HG03139 (cell line): ENCODE results near the gene THSD7A.

Experiments used
- ATAC-seq: cut with Tn5 transposase; IDR thresholded peaks from one replicate; pipeline ENCODE4 v1.9.1; 2021; ENCODE audit not compliant: unreplicated experiment

THSD7A gene

DNA sequence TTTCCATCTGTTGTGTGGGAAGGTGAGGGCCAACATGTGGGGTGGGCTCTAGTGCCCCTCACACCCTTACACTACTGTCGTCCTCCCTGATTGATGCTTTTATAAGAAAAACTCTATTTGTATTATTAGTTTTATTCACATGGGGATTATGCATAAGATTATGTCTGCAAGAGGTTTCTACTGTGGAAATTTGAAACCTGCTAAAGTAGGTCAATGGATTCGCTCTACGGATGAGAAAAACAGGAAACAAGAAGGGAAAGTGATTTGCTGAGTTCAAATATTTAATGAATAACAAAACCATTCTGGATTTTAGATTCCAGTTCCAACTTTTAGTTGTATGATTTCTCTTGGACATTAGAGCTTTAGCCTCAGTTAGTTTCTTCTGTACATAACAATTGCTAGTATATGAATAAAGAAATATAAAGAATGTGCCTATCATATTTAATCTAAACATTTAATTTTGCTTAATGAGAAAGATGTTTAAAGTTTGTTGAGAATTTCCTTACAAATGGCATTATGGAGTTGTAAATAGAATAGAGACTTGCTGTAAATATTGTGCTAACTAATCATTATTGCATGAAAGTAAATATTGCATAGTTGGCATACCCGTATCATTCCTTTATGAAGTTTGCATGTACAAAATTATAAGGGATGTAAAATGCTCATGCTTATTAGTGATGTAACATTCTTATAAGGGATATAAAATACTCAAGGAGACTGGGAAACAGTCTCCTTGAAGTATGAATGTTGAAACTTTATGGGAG is 193.8 kb downstream of the THSD7A start:
- no peak for ATAC-seq

DNA sequence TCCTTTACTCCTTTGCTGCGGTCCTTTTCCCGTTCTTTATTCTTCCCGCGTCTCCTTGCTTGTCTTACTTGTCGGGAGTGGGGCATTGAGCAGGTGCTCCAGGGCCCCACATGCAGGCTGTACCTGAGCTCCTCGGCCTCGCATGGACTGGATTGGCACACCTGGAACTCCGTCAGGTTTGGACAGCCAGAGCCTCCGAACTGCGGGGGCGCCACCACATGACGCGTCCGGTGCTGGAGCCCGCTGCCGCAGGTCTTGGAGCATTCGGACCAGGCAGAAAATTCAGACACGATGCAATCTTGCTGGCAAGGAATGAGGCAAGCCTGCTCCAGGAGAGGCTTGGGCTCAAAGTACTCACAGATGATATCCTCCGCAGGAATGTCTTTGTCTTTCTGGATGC is 195.7 kb downstream of the THSD7A start:
- no peak for ATAC-seq

DNA sequence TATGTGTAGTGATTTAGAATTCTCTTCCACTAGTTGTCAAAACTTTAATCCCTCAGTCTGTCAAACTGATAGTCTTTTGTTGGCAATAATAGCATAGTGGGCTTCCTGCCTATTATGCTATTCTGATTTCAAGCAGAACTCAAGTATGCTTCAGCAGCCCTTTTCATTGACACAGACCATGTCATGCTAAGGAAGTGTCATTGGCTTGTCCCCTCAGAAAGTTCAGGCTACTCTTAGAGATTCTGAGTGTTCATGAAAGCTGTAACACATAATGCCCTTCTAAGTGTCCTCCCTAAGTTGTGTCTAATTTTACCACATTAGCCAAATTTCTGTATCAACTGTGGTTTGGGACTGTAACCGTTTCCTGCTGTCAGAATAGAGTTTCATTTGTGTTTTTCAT is 198.7 kb downstream of the THSD7A start:
- ATAC-seq, result no peak

DNA sequence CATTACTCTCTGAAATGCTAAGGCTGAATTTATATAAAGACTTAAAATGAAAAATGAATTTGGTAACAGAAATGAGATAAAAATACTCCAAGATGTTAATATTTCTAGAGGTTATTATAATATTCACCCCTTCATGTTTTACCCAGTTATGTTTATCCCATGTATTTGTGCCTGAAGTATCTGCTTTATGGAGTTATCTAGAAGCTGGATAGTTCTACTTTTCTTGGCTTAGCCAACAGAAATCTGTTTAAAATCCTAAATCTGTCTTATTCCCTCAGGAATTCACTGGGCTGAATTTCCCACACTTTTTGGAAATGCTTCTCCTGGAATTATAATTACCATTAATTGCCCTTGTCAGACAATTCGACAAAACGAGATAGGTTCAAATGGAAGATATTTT is 201.6 kb downstream of the THSD7A start:
- ATAC-seq, result no peak

DNA sequence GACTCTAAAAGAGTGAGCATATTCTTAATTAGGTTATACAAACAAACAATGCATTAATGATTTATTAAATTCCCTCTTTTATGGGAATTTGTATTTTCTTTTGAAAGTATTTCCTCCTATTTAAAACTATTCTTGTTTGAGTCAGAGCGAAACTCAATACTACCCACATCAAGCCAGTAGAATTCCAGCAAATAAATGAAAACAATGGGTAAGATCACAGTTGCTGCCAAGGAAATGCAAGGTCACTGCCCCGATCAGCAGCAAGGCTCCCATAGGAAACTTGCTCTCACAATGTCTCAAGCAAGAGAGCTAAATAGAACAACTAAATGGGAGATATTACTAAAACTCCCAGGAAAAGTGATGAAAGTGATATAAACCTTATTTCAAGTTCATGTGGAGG is 206.3 kb downstream of the THSD7A start:
- no peak for ATAC-seq

DNA sequence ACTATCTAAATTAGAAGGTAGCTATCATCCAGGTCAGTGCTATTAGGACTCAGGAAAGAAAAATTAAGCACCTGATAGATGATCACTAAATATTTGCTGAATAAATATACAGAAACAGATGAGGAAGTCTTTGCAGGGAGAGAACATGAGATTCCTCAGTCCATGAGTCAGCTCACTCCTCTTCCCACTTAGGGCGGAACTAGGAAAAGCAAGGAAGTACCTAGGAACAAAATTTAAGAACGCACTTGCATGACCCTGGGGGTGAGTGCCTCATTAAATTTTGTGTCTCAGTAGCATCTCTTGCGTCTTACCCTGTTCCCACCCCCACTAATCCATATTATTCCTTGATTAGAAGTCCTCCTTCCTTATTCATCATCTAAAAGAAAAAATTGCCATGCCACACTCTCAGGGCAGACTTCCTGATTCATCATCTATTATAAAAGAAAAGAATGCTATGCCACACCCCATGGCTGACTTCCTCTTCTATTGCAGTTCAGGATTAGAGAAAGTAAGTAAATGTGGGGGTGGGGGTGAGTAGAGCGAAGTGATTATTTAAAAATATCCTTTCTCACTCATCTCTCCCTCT is 208.8 kb downstream of the THSD7A start:
- ATAC-seq, result no peak

DNA sequence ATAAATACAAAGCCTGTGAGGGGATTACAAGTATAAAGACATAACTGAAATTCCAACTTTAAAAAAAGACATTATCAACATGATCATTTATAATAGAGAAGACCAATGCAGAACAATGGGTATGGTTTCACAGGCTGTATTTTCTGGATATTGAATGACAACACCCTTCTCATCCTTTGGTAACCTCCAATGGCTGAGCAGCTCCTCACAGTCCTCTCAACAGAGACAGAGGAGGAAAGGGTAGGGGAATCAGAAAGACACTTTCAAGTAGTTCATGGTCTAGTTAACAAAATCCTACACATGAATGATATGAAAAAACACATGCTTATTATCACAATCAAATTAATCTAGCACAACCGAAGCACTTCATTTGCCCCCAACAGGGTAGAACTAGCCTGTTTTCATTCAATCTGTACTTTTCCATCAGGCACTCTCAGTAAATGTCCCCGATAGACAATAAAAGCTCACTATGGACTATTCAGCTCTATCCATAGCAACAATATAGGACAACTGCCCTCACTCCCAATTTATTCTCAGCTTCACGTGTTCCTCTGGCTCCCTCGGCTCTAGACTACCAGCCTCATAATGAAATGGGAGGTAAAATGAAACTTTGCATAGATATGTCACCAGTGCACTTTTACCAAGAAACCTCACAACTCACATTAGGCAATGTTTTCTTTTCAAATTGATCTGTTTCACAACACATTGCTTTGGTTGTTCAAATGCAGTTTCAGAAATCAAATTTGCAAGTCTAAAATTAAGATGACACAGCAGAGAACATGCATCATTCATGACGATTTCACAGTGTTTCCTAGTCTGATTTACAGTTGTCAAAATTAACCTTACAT is 211.4 kb downstream of the THSD7A start:
- no peak for ATAC-seq

DNA sequence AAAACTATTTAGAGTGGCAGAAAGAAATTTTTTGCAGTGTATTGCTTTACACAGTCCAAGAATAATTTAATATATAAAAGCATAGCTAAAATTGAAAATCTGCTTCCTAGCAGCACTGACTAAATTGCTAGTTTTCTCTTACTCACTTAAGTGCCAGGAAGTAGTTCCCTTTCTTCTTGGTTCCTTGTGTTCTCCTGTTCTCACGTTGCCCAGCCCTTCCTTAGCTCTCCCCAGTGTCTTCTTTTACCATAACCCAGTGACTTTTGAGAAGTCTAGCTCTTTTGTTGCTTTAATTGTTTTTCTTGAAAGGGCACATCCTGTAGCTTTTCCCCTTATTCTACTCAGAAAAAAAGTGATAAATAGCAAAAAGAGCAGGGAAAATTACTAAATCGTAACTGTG is 215.5 kb downstream of the THSD7A start:
- no peak for ATAC-seq

DNA sequence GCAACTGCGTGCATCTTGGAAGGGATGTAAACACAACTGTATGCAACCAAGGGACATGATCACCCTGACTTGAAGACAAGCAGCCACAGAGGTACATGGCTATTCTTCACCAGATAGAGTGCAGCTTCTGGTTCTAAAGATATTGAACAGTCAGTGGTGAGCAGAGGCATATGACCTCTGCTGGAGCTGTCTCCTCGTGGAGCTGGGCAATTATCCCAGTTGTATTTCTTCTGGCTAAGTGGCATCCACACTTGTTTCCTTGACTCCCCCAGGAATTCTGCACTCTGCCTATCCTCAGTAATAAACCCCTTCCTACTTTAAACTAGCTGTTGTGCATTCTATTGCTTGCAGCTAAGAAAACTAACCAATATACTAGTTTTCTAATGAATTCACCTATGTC is 216.8 kb downstream of the THSD7A start:
- no peak for ATAC-seq

DNA sequence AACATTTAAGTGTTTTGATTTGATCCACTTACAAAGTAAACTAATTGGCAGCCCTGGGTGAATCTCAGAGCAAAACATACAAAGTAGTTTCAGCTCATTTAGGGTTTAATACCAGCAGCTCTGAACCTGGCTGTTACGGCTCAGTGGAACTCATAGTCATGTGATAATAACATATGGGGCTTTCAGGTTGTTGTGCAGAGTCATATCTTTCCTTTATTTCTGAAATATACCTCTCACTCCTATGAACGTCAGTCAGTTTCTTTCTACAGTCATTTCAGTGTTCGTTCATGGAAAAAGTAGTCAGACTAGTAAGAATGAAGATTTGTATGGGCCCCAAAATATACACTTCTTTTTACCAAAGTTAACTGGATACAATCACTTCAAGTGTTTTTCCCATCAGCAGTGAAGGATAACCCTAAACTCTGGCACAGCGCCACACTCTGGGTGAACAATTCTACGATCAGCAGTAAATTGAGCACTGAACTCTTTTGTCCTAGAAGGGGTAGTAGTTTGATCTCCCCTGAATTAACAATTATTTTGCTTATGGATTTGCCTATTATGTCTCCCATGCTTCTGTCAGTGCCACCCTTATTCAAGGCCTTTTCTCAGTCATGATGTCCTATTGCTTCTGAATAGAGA is 218.6 kb downstream of the THSD7A start:
- ATAC-seq, result peak; percentile 57

DNA sequence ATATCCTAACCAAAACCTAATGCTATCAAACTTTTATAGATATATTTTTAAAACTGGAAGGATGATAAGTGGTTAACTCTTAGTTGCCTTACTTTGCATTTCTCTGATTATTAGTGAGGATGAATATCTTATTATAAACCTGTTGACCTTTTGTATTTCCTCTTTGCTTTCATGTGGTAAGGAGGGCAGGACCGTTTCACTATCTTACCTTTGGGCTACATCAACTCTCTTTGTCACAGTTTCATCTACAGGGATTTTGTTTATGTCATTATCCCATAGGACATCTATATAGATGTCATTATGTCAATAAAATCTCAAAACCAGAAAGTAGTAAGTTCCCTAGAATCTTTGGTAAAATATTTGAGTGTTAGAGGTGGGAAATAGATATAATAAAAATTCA is 219.3 kb downstream of the THSD7A start:
- no peak for ATAC-seq

DNA sequence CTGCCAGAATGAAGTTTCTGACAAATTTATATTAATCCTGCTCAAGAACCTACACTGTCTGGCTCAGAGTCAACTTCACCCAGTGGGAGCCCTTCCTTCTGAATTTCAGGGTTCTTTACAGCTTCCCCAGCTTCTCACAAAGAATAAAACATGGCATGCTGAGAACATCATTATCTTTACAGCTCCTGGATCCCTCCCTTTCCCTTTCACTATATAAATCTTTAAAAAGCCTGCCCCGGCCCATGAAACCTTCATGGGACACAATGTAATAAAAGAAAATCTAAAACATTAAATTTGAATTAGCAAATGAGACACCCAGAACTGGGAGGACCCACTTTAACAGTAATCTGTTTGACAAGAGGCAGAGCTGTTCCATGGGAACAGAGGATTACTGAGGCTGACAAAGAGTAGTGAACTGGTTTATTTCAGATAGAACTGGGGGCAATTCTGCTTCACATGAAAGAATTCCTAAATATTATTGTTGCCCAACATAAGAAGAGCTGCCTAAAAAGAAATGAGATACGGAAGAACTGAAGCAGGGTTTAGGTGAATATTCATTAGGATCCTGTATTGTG is 222.8 kb downstream of the THSD7A start:
- ATAC-seq, result no peak

DNA sequence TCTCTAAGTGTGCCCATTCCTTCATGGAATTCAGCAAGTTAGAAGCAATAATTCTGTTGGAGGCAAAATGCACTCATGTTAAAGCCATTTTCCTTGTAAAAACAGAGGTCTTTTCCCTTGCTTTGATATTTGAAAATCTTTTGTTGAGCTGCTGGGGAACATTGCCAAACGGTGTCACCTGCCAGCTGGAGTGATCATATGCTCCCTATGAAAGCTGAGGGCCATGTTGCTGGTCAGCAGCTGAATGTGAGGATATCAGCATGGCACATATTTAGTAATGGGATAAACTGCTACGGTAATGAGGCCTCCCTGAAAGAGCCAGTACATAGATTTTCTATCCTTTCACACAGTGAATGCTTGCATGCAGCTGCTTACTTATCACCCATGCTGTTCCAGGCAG is 224.3 kb downstream of the THSD7A start:
- no peak for ATAC-seq

DNA sequence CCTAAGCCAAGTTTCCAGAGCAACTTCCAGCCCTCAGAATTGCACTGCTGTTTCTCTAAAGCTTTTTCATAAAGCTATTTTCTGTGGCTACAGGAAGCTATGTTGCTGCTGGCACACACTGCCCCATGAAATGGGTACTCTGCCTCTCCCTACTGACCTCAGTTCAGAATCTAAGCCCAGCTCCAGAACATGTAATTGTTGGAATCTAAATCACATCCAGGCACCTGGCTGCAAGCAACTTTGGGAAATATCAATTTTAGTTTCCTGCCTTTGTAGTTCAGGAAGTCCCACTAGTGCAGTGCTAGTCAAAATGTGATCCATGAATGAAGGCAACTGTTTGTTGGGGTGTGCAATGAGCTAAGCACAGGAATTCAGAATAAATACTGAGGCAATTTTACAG is 226.2 kb downstream of the THSD7A start:
- no peak for ATAC-seq

DNA sequence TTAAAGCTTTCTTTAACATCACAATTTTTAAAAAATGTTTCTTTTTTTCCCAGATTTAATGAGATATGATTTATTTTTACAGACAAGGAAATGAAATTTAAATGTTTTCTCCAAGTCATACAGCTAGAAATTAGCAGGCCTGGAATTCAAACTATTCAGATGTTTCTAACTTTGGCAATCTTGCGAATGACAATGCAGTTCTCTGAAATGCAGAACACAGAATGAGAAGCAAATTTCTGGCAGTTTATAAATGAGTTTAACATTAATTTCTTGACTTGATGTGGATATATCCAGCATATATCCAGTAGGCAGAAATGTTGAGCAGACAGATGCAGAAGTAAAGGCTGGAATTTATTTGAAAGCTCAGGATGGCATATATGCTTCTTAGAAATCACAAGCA is 227.5 kb downstream of the THSD7A start:
- no peak for ATAC-seq

DNA sequence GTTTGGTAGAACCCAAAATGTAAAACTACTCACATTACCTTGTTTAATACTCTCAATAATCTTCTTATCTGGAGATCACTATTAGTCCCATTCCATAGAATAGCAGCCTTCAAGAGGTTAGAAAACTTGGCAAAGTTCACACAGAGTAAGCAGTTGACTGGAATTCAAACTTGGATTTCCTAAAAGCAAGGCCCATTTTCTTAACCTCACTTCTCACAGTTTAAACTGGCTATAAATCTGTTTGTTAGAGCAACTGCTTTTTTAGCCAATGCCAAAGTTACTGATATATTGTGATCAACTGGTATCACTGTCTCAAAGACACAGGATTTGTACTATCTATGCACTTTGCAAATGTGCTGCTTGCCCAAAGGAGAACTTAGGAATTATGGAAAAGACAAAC is 230.2 kb downstream of the THSD7A start:
- no peak for ATAC-seq

DNA sequence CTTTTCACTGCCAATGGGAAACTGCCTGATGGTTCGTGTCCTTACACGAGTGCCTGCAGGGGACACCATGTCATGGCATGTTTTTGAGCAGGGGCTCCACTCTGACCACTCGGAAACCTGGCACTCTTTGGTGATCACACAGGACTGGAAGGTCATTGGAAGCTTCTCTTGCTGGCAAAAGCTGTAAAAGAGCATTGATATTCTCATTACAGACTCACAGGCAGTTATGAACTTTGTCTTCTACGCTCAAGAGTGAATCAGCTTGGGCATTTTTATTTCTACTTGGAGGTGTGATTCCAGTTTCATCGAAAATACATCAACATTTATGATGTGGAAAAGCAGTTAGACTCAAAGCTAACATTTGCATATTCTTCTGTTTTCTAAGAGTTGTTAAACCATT is 238.7 kb downstream of the THSD7A start:
- ATAC-seq, result no peak

DNA sequence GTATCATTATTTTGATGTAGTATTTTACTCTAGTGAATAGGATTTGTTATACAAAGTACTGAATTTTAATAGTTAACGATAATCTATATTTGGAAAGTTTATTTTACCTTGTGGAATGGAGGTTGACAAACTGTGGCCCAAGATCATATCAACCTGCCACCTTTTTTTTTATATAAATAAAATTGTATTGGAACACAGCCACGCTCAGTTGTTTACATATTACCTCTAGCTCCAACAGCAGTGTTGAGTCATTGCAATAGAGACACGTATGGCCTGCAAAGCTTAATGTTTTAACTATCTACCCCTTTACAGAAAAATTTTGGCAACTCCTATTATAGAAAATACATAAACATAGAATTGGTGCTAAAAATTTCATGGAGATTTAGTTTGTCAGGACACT is 239.3 kb downstream of the THSD7A start:
- ATAC-seq, result no peak

DNA sequence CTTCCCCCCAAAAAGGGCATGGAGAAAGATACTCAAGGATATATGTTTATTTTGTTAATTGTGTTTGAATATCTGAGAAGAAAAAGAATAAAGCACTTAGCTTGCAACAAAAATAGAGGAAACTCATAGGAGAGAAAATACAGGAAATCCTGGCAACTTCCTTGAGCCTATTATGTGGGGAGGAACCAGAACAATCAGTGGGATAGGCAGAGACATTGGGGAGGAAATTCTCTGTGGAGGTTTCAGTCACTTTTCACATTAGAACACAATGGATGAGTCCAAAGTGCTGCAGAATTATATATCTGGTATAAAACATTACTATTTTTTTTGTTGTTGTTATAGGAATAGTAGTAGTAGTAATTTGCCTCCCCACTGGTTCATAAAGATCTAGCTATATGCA is 240.1 kb downstream of the THSD7A start:
- no peak for ATAC-seq

DNA sequence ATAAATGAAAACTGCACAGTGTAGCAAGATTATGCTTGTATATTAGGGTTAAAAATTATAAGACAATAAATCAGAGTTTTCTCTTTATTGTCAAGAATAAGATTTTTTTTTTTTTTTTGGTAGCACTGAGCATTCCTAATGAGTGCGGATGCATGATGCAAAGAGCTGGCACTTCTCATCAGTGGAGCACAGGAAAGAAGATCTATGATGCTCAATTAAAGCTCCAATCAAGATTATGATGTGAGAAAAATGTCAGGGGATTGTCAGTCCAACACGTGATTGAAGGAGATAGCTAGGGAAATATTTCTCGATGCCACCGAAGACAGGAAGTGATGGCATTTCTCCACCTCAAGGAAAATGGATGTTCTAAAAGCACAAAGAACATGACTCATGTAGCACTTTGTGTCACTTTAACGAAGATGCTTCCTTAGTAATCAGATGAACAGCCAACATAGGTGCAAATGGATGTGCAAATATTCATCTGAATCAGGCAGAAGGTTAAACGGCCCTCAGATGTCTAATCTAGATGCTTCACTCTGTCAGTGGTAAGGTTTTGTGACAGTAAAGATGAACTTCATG is 240.9 kb downstream of the THSD7A start:
- no peak for ATAC-seq

DNA sequence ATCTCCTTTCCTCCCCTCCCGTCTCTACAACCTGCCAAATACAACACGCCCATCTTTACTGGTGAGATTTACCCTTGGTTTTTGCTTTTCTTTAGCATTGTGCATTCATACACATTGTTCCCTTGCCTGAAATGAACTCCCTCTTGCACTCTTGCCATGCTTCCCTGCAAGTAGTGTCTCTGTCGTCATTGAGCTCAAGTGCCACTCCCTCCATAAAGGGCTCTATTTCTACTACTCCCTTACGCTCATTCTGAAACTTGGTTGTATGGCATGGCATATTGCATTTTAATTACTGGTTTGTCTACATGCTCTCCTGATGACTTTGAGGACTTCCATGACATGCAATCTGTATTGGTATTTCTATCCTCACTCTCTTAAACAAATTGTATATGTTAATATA is 242.7 kb downstream of the THSD7A start:
- no peak for ATAC-seq
